A673 (cell line): Measurements from ENCODE around the gene CFAP52. TPM values are rescaled to one million over a fixed set of nuclear protein-coding genes. Genes with fewer than 3 reads are reported as not detected.

ENCODE experiments used
- Bru-seq: library from RNA; stranded (reverse); fragments of 400-500 nt; gene quantifications from one replicate; lab custom pipeline; 2021; lab: Mats Ljungman, UMichigan
- BruChase-seq, 2 experiments: library from RNA; stranded (reverse); fragments of 400-500 nt; gene quantifications; one replicate each; lab custom pipeline; 2021; lab: Mats Ljungman, UMichigan
- BruUV-seq: library from RNA; stranded (reverse); fragments of 400-500 nt; replicated peaks from 2 replicates; lab custom pipeline; 2021; lab: Mats Ljungman, UMichigan
- CTCF ChIA-PET: fragments of 300-600 bp; sonication (Branson Sonifier 250); formaldehyde crosslinking; loops from one replicate; lab custom pipeline; 2022; ENCODE audit warnings: antibody characterized with exemption; lab: Charles Lee
- POLR2A ChIA-PET: fragments of 300-600 bp; sonication (Branson Sonifier 250); formaldehyde crosslinking; loops from one replicate; lab custom pipeline; 2022; ENCODE audit warnings: antibody characterized with exemption; ENCODE audit not compliant: low non-redundant PET; lab: Charles Lee
- DNase-seq: peaks from one replicate; pipeline ENCODE4 v3.0.0-alpha.2; 2015; ENCODE audit warnings: low spot score
- H3K27ac ChIP-seq: fragments of 200-600 bp; sonication (generic); 2 replicates; pipeline ENCODE4 v1.5.1; 2016; ENCODE audit warnings: mixed run types, low read depth, mild to moderate bottlenecking, mixed read lengths, antibody characterized with exemption, low read length; ENCODE audit not compliant: poor library complexity, severe bottlenecking
- H3K27me3 ChIP-seq: fragments of 200-600 bp; sonication (generic); replicated peaks from 2 replicates; pipeline ENCODE4 v1.6.1; 2017; ENCODE audit warnings: mixed run types, low read depth, mild to moderate bottlenecking, mixed read lengths, antibody characterized with exemption, low read length; ENCODE audit not compliant: insufficient read depth, poor library complexity
- H3K36me3 ChIP-seq: fragments of 200-600 bp; sonication (generic); 2 replicates; pipeline ENCODE4 v1.6.1; 2016; ENCODE audit warnings: mixed run types, mild to moderate bottlenecking, mixed read lengths, antibody characterized with exemption, low read length; ENCODE audit not compliant: insufficient read depth, poor library complexity, severe bottlenecking
- H3K4me1 ChIP-seq: fragments of 200-600 bp; sonication (generic); 2 replicates; pipeline ENCODE4 v1.6.1; 2017; ENCODE audit warnings: mixed run types, mild to moderate bottlenecking, mixed read lengths, antibody characterized with exemption, low read length; ENCODE audit not compliant: insufficient read depth, poor library complexity, severe bottlenecking
- H3K4me3 ChIP-seq: fragments of 200-600 bp; sonication (generic); 2 replicates; pipeline ENCODE4 v1.5.1; 2016; ENCODE audit warnings: low read depth, mixed run types, mild to moderate bottlenecking, mixed read lengths, low read length; ENCODE audit not compliant: poor library complexity, severe bottlenecking
- H3K9me3 ChIP-seq: fragments of 200-600 bp; sonication (generic); 2 replicates; pipeline ENCODE4 v1.6.1; 2016; ENCODE audit warnings: mixed run types, low read depth, mild to moderate bottlenecking, mixed read lengths, antibody characterized with exemption, low read length; ENCODE audit not compliant: poor library complexity, severe bottlenecking
- CTCF ChIP-seq: fragments of 300-800, 200-600 bp; sonication (generic); conservative IDR thresholded peaks from 2 replicates; pipeline ENCODE4 v1.5.1; 2017; ENCODE audit warnings: low read depth, mild to moderate bottlenecking, antibody characterized with exemption, low read length, moderate library complexity, mixed read lengths
- EZH2 ChIP-seq: fragments of 200-600 bp; sonication (generic); IDR thresholded peaks from 2 replicates; pipeline ENCODE4 v1.6.1; 2017; ENCODE audit warnings: borderline replicate concordance, low read depth, mild to moderate bottlenecking, mixed read lengths, antibody characterized with exemption, low read length; ENCODE audit not compliant: poor library complexity, severe bottlenecking
- intact Hi-C: fragments of 100-400 bp; cut with micrococcal nuclease; formaldehyde crosslinking; loops from one replicate; pipeline ENCODE4 v1.10.0; 2022; ENCODE audit not compliant: unreplicated experiment
- long read RNA-seq: library from polyadenylated mRNA; stranded (forward); transcript quantifications from one replicate; pipeline ENCODE4 v2.0.0, GENCODE V29; 2022
- total RNA-seq: library from RNA; stranded (reverse); gene quantifications from 2 replicates; pipeline ENCODE4 v1.2.3, GENCODE V29; 2021

CFAP52 gene, protein sequence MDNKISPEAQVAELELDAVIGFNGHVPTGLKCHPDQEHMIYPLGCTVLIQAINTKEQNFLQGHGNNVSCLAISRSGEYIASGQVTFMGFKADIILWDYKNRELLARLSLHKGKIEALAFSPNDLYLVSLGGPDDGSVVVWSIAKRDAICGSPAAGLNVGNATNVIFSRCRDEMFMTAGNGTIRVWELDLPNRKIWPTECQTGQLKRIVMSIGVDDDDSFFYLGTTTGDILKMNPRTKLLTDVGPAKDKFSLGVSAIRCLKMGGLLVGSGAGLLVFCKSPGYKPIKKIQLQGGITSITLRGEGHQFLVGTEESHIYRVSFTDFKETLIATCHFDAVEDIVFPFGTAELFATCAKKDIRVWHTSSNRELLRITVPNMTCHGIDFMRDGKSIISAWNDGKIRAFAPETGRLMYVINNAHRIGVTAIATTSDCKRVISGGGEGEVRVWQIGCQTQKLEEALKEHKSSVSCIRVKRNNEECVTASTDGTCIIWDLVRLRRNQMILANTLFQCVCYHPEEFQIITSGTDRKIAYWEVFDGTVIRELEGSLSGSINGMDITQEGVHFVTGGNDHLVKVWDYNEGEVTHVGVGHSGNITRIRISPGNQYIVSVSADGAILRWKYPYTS
- total RNA-seq, result not detected in 2 replicates
- not detected for Bru-seq, nascent RNA
- BruChase-seq, experiment 1, labeled RNA remaining after a 2-hour chase, result percentile 3 among the genes with signal in this experiment
- BruChase-seq, experiment 2, labeled RNA remaining after a 6-hour chase, result percentile 6 among the genes with signal in this experiment
- long read RNA-seq, result 0 reads

DNA sequence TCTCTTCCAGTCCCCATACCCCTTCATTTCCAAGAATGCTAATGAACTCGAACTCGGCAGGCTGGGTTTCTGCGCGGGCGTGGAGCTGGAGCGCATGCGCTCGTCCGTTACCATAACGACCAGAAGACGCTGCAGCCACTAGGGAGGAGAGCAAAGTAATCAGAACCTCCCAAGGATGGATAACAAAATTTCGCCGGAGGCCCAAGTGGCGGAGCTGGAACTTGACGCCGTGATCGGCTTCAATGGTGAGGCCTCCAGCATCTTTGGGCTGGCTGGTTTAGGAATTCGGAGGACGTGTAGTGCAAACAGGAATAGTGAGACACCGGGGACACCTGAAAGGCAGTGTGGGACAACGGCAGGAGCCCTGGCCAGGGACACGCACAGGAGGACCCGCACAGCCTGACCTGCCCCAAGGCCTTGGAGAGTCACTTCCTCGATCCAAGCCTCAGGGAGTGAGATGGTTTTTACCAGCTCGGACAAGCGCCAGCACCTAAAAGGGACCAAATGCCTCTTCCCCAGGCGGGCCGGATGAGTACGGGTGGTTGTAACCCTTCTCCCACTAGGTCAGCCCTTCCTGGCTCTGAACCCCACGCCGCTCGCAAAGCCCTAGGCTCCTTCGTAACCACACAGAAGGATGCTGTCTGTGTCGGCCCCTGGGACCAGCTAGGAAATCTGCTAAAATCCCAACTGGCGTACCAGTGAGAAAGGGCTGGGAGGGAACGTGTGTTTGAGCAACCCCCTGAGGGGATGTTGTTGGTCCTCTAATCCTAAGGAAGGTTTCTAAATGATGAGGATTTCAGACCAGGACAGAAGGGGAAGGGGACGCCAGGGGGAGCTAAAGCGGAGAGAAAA is at the start of gene CFAP52:
TSS of gene CFAP52 (plus strand) at position 122 of the 852 bp plus-strand sequence. CDS start at position 176, 54 bp downstream.
- peak within 1 kb of the TSS; percentile 64 for H3K4me3 ChIP-seq
- intact Hi-C loops, result loop anchor here (1.0 to 5.0 kb wide), 2 partner anchors 100 to 166 kb away; no protein-coding TSS in a partner anchor

GRCh38 chr17:9527788-9528187 is 48.7 kb upstream of the CFAP52 start:
- ChIA-PET POLR2A (no interaction called here), CTCF (no interaction called here)
- Histone ChIP-seq H3K4me3 (no peak overlapping the region), H3K36me3 (no peaks in the 10 kb centered on the region), H3K27me3 (no peaks in the 10 kb centered on the region), H3K27ac (no peak overlapping the region), H3K4me1 (no peaks in the 10 kb centered on the region), H3K9me3 (no peaks in the 10 kb centered on the region)
- intact Hi-C loops, result loop anchor here (10.0 kb wide), 2 partner anchors 223 to 773 kb away; partner anchors contain the start of gene SPDYE4
- TF ChIP-seq CTCF, result no peak
- no TSS peak for BruUV-seq
- no peak for DNase-seq

More for the DNA sequence above, at the start of gene CFAP52:
- peak; percentile 84 for TF ChIP-seq CTCF
- no peak for TF ChIP-seq EZH2
- Histone ChIP-seq H3K36me3 (no peaks in the 10 kb centered on the region), H3K4me1 (peaks cover 11% of the 10 kb centered on the region), H3K9me3 (no peaks in the 10 kb centered on the region), H3K27ac (peak within 1 kb of the TSS; percentile 15), H3K27me3 (no peaks in the 10 kb centered on the region)
- POLR2A ChIA-PET, result no interaction called here
- BruUV-seq, result no TSS peak
- CTCF ChIA-PET, result interaction anchor here (0.8 to 1.5 kb wide), 5 partner anchors 14 to 196 kb away, joined by 3 to 10 read pairs (median 3); no protein-coding TSS in a partner anchor
- DNase-seq, result peak; percentile 88
